HG03097 (cell line): Measurements from ENCODE around the gene TRIB2.

Experiments used
- ATAC-seq: cut with Tn5 transposase; IDR thresholded peaks from one replicate; pipeline ENCODE4 v1.9.1; 2021; ENCODE audit not compliant: unreplicated experiment, low FRiP score

TRIB2 gene

DNA sequence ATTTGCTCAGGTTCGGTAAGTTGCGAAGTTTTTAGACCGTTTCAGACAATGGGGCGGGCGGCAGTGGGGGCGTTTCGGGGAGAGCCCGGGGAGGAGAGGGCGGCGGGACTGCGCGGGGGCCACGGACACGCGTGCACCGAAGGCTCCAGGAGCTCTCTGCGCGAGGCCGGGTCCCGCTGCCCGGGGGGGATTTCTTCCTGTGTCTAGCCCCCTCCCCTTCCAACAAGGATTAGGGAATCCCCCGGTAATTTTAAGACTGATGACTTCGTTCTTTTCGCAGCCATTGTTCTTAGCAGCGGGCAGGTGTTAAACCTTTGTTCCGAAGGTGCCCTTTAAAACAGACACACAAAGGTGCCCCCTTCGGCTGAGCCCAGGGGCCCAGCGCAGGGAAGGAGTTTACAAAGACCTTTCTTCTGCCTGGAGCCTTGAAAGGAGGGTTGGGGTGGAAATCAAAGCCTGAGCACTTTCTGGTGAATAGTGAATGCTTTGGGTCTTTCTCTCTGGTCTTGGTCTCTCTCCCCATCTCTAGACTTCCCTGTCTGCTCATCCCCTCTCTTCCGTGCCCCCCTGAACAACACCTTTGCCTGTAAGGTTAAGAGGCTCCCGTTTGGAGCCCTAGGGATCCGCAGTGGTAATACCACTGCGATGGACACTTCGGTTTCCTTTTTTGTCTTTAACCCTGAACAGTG, 2.1 kb downstream of the TRIB2 start:
- ATAC-seq = no peak

DNA sequence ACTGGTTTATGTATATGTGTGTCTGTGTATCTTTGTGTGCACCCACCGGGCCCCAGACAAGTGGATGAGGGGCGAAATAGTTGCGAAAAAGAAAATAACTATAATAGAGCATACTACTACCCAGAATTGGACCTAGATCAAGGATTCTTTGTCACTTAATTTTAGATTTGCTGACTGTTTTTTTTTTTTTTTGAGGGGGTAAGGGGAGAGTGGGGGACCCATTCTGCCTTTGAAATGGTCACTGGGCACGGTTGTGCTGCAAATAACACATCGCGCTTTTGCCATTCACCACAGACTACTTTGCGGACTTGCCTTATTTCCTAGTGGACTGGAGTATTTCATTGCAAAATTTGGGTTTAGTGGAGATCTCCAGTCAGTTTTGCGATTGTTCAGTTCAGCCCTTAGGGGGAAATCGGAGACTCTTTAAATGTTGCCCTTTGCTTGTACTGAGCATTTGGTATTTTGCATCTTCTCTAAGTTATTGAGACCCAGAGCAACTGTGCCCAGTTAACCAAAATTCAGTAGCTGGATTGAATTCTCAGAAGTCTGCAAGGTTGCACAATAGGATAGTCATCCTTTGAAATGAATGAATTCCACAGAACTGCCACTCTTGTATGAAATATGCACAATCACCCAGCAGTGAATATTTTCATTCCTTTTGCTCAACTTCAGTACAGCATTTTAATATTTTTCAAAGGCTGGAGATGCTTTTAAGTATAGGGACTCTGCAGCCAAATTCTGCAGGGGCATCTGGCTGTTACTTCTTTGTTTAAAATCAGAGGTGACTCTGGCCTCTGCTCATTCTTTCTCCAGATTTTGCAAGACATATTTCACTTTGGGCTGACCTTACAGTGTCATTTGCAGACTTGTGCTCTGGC, 2.9 kb downstream of the TRIB2 start:
- ATAC-seq = no peak

DNA sequence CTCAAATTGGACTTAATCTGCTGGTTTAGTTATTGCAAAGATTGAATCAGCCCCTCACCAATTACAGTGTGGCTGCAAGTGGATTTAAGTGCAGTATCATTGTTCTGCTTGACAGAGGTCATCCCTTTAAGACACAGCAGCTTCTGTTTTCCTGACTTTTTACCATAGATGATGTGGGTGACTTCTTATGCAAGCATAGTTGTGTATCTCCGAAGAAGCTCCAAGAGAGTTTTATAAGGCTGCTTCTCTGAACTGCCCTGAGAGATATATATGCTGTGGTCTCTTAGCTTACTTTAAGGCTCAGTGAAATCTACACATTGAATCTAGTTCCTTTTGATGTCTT, 3.5 kb downstream of the TRIB2 start:
- ATAC-seq = no peak

DNA sequence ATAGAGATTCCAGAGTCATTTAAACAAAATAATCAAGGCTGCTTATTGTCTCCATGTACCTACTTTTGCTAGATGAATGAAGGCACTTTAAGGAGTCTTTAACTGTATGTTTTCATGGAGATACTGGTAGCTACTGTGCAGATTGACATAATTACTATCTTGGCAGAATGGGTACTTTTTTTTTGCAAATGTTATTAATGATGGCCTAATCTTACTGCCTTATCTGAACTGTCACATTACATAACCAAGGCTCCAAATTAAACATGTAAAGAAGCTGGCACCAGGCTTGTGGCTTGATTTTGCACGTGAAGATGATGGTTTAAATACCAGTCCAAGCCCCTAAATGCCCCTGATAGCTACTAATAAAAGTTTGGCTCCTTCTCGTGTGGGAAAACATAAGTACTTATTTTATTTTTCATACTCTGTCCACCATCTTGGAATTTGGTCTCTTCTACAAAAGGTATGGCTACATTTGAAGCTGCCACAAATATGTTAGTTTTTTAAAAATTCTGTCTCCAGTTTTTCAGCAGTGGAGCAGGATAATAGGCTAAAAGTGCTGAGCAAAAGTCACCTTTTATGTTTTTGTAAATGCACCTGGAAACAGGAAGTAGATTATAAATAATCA, 4.1 kb downstream of the TRIB2 start:
- ATAC-seq = no peak

DNA sequence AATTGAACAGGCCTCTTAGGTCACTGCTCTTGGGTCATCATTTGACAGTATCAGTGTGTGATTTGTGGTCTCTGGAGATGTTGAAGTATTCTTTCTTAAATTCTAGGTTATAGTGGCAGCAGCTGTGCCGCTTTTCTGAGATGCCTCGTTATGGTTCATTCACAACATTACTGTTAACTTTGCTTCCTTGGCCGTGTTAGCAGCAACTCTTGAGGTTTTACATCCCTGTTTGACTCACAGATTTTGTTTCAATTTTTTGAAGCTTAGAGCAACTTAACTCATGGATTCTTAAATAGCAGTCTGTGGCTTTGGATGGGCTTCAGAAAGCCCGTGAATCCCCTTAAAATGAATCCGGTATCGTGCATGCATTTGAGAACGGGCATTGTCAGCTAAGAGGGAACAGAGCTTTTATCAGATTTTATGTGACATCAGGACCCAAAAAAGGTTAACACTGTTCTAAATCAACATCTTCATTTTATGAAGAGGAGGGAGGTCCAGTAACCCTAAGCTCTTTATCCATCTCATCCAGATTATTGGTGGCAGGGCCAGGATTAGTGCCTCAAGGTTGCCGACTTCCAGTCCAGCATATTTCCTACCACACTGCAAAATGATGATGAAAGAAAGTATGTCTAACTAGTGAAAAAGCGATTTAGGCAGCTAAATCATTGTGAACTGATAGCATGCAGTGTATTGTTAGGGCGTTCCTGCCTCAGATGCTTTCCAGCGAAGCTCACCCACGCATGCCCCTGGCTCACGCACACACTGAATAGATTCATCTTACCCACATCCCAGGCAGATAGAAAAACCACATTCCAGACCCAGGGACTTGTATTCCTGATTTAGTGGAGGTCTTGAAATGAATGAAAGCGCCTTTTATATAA, 5.1 kb downstream of the TRIB2 start:
- ATAC-seq = no peak

DNA sequence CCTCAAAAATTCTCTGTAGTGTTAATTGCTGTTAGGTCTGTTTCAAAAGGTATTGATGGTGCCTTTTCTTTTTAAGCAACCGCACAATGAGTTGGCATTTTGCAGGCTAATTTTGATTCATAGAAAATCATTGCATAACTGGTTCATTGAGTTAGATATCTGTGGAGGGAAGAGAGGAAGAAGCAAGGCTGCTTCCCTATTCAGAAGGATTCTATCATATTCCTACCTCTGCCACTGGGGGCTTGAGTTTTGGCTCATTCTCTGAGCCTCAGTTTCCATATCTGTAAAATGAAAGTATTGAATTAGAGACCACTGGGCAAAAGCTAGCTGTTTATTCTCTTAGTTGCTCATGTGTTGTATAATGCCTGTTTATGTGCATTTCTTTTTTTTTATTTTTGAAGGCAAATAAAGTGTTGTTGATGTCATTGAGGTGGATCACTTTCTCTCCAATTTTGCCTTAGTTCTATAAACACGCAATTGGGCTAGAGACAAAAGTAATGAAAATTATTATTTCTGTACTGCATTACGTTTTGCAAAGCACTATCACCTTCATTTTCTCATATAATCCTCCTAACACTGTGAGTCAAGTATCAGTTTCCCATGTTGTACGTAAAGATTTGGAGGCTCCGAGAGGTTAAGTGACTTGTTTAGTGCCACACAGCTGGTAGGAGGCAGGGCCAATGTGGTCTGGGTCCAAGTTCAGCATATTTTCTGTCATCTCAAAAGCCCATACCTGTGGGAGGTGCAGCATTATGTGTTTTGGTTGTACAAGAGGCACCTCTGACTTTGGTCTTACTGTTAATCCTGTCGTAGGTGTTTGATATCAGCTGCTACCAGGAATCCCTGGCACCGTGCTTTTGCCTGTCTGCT, 5.9 kb downstream of the TRIB2 start:
- no peak for ATAC-seq

DNA sequence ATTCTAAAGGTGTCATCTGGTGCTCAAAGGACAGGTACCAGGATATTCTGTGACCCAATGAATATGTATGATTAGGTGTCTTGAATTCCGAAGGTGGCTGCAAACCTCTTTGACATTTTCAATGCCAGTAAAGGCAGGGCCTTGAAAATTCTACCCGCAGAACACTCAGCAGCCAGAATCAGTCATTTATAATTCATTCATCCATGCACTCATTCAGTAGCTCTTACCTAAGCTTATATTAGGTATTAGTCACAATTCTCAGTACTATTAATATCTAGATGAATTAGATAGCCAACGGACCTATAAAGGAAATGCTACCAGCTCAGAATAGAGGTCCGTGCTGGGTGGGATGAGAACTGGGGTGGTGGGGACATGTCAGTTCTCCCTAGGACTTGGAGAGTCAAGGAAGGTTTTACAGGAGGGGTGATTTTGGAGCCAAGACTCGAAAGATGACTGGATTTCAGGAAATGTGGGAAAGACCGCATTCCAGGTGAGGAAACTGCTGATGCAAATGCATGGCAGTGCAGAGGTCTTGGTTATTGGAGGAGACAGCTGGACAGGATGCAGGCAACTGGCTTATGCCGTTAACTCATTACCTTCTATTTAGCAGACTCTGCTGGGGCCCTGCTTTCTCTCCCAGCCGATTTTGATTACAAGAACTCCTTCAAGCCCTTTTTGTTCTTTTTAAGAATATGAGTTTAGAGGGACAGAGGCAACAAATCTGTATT, 7.2 kb downstream of the TRIB2 start:
- ATAC-seq = no peak

DNA sequence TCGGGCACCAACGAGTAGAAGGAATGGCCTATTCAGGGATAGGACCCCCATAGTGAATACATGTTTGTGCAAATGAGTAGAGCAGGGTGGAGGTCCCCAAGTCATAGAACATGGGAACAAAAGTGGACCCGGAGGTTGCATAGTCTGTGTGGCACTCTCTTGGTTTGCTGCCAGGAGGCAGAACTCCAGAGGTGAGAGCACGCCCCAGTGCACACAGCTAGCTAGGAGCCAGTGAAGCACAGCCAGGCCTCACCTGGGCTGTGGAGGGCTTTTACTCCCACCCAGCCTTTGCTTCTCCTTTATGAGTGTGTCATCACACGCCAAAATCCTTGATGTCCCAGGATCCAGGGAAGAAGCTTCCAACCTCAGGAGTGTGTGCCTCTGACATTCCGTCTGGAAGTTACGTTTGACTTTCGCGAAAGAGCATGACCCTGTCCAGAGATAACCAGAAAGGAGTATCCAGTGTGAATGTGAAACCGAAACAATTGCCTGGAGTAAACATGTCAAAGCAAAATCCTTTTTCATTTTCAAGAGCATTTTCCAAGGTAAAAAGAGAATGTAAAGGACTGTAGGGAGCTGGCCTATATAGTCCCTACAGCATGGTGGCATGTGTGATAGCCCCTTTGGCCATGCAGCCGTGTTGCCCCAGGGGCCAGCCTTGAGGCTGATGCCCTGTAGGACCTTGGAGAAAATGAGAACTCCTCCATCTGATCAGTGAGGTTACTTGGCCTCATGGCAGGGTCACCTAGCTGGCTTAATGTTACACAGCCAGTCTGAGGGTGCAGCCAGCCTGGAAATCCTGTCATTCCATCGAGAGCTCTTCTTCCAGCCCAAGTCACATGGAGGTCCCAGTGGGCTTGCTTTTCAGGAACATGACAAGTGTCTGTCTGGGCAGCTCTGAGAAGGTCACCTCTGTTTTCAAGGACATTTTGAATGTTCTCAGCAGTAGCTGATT, 8.8 kb downstream of the TRIB2 start:
- no peak for ATAC-seq

DNA sequence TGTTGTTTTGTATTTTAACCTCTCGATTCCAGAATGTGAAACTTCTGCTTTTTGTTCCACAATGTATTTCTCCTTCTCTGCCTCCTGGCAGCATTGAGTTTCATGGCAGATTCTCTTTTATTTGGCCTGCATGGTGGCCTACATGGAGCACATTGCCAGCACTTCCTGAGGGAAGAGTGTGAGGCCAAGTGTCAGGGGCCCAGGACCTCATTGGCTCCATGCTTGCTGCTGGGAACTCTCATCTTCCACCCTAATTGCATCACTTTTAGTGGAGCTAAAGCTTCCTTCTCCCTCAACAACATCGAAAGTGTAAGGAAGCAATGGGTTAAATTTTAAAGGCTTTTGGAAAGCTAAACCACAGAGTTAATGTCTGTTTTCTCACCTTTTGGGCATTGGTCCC, 9.5 kb downstream of the TRIB2 start:
- ATAC-seq = no peak

DNA sequence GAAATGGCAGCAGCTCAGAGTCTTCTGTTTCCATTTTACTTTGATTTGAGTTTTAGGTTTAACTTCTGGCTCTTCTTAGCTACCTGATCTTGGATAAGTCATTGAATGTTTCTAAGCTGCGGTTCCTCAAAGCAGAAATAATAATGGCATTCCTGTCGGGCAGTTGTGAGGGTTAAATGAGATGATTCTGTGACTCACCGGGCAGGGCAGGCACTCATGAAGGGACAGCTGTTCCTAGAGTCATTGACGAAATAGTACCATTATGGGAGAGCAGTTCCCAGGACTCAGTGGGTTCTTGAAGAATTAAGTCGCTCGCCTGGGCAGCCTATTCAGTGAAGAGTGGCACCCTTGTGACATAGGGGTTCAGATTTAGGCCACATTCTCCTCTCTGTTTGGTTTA, 10.3 kb downstream of the TRIB2 start:
- no peak for ATAC-seq

DNA sequence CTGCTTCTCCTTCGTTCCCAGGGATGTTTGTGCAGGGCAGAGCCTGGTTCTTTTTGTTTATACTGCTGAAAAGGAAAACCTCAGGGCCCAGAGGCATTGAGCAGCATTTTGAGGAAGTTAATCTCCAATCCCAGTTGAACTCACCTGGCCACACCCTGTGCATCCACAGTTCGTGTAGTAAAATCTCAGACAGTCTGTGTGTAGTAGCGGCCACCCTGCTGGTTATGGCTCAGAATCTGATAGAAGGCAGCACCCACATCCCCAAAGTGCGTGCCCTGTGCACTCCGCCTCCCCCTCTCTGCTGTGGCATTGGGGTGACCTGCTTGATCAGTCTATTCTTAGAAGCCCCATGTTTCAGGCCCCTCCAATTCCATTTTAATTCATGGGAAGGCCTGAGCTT, 10.9 kb downstream of the TRIB2 start:
- no peak for ATAC-seq

DNA sequence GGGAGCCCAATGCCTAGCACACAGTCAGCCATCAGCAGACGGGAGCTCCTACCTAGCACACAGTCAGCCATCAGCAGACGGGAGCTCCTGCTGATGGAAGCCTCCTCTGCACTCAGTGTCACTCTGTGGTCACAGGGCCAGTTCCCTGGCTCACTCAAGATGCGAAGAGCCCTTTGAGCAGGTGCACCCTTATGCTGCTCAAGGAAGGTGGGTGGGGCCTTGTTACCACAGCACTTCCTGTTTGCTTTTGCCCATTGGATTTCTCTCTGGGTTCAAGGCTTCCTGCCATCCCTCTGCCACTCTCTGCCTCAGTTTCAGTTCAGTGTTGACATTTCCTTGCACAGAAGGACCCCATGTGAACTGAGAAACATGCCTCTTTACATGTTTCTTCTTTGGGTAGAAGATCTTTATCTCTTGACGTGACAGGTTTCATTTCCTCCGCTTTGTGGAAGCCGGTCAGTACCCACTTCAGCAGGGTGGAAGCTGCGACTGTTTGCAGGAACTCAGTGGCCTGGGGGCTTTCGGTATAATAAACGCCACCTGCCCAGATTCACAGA, 11.6 kb downstream of the TRIB2 start:
- ATAC-seq = peak; percentile 92

DNA sequence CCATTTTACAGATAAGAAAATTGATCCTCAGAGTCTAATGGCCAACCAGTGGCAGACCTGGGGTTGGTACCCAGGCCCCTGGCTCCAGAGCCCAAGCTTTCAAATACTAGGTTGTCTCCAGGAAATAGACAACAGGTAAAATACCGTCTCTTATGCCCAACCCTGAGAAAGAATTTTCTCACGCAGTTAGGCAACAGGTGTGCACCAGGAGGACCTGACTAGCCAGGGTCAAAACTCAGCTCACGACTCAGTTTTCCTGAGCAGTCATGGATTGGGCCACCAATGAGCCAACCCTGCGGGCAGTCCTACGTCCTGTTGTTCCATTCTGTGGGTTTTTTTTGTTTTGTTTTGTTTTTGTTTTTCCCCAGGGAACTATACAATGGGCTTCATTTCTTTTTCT, 13.5 kb downstream of the TRIB2 start:
- no peak for ATAC-seq

DNA sequence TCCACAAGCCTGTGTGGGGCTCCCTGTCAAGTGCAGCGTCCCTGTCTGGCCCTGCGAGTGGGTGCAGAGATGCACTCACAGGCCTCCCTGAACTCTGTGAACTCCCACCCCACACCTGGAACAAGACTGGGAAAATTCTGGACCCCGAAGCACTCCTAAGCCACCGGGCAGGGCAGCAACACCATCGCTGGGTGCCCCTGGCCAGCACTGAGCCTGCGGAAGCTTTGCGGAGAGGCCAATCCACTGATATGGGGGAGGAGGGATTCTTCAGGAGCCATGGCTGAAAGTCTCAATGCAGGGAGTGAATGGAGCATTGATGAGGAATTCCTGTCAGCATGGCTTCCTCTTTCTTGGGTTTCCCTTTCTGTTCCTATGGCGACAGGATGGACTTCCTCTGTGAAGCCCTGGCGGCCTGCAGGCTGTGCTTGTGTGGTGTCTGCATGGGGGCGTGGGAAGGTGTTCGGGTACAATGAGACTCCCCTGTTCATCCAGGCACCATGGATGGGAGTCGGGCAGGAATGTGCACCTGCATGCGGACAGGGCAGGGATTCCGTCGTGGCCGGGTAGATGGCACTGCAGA, 15.1 kb downstream of the TRIB2 start:
- no peak for ATAC-seq

DNA sequence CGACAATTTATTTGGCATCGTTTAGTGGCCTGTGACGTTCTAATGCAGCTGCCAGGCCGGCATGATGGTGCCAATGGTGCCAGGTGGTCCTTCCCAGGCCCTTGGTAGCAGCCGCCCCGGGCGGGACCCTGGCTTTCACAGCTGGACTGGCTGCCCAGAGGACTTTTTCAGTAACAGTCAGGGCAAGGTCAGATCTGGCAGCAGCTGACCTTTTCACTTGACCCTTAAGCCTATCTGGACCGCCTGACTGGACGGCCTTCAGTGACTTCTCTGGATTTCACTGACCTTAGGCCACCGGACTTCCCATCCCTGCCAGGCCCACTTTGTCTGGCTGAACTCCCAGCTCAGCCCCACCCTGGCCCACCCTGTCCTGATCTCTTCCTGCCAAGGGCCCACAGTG, 15.9 kb downstream of the TRIB2 start:
- ATAC-seq = no peak

DNA sequence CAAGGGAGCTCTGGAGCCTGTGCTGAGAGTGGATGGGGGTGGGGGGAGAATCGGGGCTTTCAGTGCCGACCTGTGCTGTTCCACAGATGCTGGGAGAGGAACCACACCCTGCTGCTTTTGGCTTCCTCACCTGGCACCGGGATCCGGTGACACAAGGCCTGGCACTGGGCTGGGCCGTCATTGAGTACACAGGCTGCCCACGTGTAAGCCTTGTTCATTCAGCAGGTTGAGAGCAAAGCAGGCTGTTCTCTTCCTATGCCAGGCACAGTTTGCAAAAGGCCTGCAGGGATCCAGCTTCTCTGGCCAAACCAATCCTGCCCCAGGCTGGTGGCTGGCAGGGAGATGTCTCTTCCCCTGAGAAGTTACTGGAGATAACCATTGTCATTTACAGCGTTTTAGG, 17.1 kb downstream of the TRIB2 start:
- no peak for ATAC-seq

DNA sequence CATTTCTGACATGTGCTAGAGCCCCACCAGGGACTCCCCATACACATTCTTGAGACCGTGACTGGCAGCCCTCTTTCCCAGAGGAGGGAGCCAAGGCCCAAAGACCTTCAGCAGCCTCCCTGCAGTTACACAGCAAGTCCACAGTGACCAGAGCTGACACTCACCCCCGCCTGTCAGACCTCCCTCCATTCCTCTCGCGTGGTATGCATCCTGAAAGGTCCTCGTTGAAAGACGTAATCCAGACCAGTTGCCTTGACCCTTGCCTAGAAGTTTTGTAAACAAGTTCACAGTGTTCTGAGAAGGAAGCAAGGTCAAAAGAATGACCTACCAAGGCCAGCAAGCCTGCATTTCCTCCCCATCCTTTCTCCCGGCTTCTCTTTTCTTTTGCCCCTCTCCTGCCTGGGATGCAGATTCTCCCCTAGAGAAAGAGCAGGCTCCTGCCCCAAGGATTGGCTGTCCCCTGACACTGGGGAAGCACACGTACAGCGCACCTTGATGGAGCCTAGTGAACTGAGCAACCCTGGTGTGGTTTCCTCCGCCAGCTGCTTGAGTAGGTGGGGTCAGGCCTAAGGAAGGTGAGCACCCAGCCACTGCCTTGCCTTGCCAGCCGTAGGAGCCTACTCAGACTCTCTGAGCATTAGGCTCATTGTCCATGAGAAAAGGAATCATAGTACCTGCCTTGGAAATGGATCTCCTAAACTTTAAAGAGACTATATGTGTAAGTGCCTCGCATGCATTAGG, 18.3 kb downstream of the TRIB2 start:
- ATAC-seq = no peak
